Smooth muscle cell (in vitro differentiated cells): ENCODE results near the gene GRK5. TPM values are rescaled to one million over a fixed set of nuclear protein-coding genes. Genes with fewer than 3 reads are reported as not detected.

ENCODE experiments used
- DNase-seq: peaks from one replicate; lab custom pipeline; 2025; ENCODE audit not compliant: unreplicated experiment; lab: John Stamatoyannopoulos, UW
- H2AFZ ChIP-seq: fragments of 200-600 bp; sonication (generic); 2 replicates; pipeline ENCODE4 v1.6.0; 2016; ENCODE audit warnings: antibody characterized with exemption, low read depth, mild to moderate bottlenecking
- H3F3A ChIP-seq: fragments of 200-600 bp; sonication (generic); 2 replicates; pipeline ENCODE4 v1.6.0; 2017; ENCODE audit warnings: antibody characterized with exemption, low read depth
- H3K27ac ChIP-seq: fragments of 200-600 bp; sonication (generic); 2 replicates; pipeline ENCODE4 v1.5.1; 2016; ENCODE audit warnings: low read depth, mild to moderate bottlenecking
- H3K27me3 ChIP-seq: fragments of 200-600 bp; sonication (generic); 2 replicates; pipeline ENCODE4 v1.6.1; 2016; ENCODE audit warnings: low read depth, mild to moderate bottlenecking
- H3K36me3 ChIP-seq: fragments of 200-600 bp; sonication (generic); 2 replicates; pipeline ENCODE4 v1.5.1; 2016; ENCODE audit warnings: low read depth
- H3K4me1 ChIP-seq: fragments of 200-600 bp; sonication (generic); 2 replicates; pipeline ENCODE4 v1.5.1; 2016; ENCODE audit warnings: low read depth
- H3K4me2 ChIP-seq: fragments of 200-600 bp; sonication (generic); 2 replicates; pipeline ENCODE4 v1.6.0; 2016; ENCODE audit warnings: mild to moderate bottlenecking
- H3K4me3 ChIP-seq: fragments of 200-600 bp; sonication (generic); 2 replicates; pipeline ENCODE4 v1.5.1; 2016; ENCODE audit warnings: mild to moderate bottlenecking
- H3K79me2 ChIP-seq: fragments of 200-600 bp; sonication (generic); 2 replicates; pipeline ENCODE4 v1.6.0; 2016; ENCODE audit warnings: low read depth, mild to moderate bottlenecking
- H3K9ac ChIP-seq: fragments of 200-600 bp; sonication (generic); 2 replicates; pipeline ENCODE4 v1.6.0; 2016; ENCODE audit warnings: low read depth
- H3K9me3 ChIP-seq: fragments of 200-600 bp; sonication (generic); replicated peaks from 2 replicates; pipeline ENCODE4 v1.5.1; 2016; ENCODE audit warnings: low read depth
- H4K20me1 ChIP-seq: fragments of 200-600 bp; sonication (generic); 2 replicates; pipeline ENCODE4 v1.6.0; 2016; ENCODE audit warnings: low read depth
- WGBS: methylation state at CpG from one replicate; pipeline ENCODE4 v1.1.7; 2016; ENCODE audit warnings: low lambda C conversion rate; 5-methylcytosine and 5-hydroxymethylcytosine counted together
- polyA plus RNA-seq: library from polyadenylated mRNA; unstranded; fragments of >200 nt; fragmentation: Nextera tagmentation; extraction: Ambion mirVana; gene quantifications from 2 replicates; pipeline ENCODE4 v1.2.1, GENCODE V29; 2016
- total RNA-seq: library from RNA; depleted of rRNA; stranded (reverse); fragments of >200 nt; gene quantifications from 2 replicates; pipeline ENCODE4 v1.2.3, GENCODE V29; 2014
- TF ChIP-seq, protein P1 (sequence below): fragments of 200-600 bp; sonication (generic); IDR thresholded peaks from 2 replicates; pipeline ENCODE4 v1.5.1; 2017; ENCODE audit warnings: borderline replicate concordance, mild to moderate bottlenecking, antibody characterized with exemption; ENCODE audit not compliant: insufficient read depth, poor library complexity, severe bottlenecking

Gene GRK5
- total and polyA plus RNA-seq, 2 experiments from 2014 or later, result 4.4 to 5.2 TPM

DNA sequence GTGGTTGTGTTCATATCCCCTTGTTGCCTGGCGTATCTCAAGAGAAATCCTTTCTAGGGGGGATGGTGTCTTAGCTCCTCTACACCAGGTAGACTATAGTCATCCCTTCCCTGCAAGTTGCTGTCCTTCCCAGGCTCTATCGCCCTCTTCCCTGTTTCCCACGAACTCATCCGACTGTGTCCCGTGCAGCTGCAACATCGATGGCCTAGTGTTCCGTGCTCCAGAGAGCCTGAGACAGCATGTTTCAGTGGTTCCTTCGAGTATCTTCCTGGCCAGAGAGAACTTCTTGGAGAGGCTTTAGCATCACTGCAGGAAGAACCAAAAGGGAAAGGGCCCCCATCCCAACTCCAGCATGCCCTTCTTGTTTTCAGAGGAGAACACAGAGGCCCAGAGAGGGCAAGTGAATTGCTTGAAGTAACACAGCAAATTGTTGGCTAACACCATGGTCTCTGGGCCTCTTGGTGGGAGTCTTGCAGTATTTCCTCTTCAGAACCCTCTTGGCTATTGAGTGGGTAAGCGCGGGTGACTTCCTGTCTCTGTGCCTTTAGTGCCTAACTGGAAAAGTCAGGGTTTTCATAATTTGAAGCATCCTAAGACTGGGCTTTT lies 172.2 kb downstream of the GRK5 start:
- DNase-seq, result no peak
- Histone ChIP-seq H4K20me1 (peaks cover 5% of the 10 kb centered on the region), H2AFZ (no peak overlapping the region), H3K9ac (no peak overlapping the region), H3K4me1 (no peaks in the 10 kb centered on the region), H3K9me3 (no peaks in the 10 kb centered on the region), H3K4me3 (no peak overlapping the region), H3K79me2 (no peaks in the 10 kb centered on the region), H3K36me3 (no peaks in the 10 kb centered on the region), H3K27me3 (no peaks in the 10 kb centered on the region), H3F3A (no peaks in the 10 kb centered on the region), H3K27ac (no peak overlapping the region), H3K4me2 (no peak overlapping the region)
- TF ChIP-seq, protein P1, sequence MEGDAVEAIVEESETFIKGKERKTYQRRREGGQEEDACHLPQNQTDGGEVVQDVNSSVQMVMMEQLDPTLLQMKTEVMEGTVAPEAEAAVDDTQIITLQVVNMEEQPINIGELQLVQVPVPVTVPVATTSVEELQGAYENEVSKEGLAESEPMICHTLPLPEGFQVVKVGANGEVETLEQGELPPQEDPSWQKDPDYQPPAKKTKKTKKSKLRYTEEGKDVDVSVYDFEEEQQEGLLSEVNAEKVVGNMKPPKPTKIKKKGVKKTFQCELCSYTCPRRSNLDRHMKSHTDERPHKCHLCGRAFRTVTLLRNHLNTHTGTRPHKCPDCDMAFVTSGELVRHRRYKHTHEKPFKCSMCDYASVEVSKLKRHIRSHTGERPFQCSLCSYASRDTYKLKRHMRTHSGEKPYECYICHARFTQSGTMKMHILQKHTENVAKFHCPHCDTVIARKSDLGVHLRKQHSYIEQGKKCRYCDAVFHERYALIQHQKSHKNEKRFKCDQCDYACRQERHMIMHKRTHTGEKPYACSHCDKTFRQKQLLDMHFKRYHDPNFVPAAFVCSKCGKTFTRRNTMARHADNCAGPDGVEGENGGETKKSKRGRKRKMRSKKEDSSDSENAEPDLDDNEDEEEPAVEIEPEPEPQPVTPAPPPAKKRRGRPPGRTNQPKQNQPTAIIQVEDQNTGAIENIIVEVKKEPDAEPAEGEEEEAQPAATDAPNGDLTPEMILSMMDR, result no peak
- WGBS, result 93% methylated on average over 10 of the region's 10 CpGs

DNA sequence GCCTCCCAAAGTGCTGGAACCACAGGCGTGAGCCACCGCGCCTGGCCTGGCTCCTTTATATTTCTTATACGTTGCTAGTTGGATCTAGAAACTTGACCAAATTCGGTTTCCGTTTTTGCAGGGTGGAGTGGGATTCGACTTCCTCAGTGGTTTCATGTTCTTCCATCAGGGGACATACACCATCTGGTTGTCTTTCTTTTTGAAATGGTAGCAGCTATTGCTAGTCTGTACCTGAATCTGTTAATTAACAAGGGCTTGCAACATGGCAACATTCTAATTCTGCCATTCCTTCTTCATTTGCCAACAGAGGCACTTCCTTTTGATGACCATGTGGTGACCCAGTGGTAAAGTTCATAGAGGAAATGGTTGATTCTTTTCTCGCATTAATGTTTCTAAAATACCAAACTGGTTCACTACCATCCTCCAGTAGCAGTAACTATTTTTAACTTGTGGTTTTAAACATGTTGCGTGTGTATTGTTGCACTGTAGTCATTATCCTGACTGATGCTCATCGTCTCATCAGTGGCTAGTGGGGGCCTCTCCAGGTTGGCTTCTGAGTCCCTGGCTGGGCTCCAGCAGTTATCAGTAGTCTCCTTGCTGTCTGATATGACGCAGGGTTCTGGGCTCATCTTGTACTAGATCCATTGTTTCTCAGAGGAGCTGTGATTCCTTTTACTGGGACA lies 175.9 kb downstream of the GRK5 start:
- H3K27me3 ChIP-seq, result no peaks in the 10 kb centered on the region
- no peaks in the 10 kb centered on the region for H3K4me1 ChIP-seq
- no peaks in the 10 kb centered on the region for H3K36me3 ChIP-seq
- no peaks in the 10 kb centered on the region for H3K9me3 ChIP-seq
- TF ChIP-seq, protein P1, result no peak
- no peaks in the 10 kb centered on the region for H3K79me2 ChIP-seq
- no peak overlapping the region for H3K27ac ChIP-seq
- 92% methylated on average over 11 of the region's 11 CpGs for WGBS
- H3F3A ChIP-seq, result no peaks in the 10 kb centered on the region
- no peak for DNase-seq
- H2AFZ ChIP-seq, result no peak overlapping the region
- no peak overlapping the region for H3K4me3 ChIP-seq
- H3K4me2 ChIP-seq, result no peak overlapping the region
- no peaks in the 10 kb centered on the region for H4K20me1 ChIP-seq
- no peak overlapping the region for H3K9ac ChIP-seq

DNA sequence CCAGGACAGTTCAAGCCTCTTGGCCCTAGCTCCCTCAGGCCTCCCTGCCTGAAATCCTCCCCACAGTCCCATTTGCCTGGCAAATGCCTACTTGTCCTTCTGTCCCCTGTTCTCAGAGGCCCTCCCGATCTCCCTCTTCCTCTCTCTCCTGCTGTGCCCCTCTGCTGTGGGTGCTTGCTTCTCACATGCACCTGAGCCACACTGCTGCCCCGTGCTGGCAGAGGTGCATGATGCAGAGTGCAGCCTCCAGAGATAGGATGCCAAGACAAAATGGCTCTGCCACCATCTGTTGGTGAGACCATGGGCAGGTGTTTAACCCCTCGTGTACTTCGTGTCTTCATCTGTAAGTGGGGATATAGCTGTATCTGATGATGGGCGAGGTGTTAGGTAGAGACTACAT lies 176.8 kb downstream of the GRK5 start:
- Histone ChIP-seq H3K4me3 (no peak overlapping the region), H3K79me2 (no peaks in the 10 kb centered on the region), H3K4me2 (no peak overlapping the region), H3K4me1 (no peaks in the 10 kb centered on the region), H3F3A (no peaks in the 10 kb centered on the region), H3K36me3 (no peaks in the 10 kb centered on the region), H3K9ac (no peak overlapping the region), H3K9me3 (no peaks in the 10 kb centered on the region), H3K27me3 (no peaks in the 10 kb centered on the region), H4K20me1 (no peaks in the 10 kb centered on the region), H3K27ac (no peak overlapping the region), H2AFZ (no peak overlapping the region)
- DNase-seq, result no peak
- TF ChIP-seq, protein P1, result no peak
- 95% methylated on average over 5 of the region's 5 CpGs for WGBS

DNA sequence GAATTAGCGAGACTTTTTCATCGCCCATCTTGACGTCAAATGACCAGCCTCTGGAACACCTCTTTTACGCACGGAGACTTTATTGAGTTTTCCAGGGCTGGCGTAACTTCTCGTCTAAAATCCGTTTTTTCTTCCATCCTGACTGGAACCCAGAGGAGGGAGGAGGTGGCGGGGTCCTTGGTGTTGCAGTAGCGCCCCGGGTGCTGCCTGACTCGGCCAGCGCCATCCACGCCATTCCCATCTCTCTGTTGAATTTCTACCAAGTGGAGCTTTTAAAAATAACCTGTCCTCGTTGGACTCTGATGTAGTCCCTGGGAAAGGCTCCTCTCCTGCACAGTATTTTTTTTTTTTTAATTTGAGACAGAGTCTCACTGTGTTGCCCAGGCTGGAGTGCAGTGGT lies 179.3 kb downstream of the GRK5 start:
- TF ChIP-seq, protein P1, result no peak
- Histone ChIP-seq H2AFZ (no peak overlapping the region), H3K9ac (no peak overlapping the region), H3K36me3 (no peaks in the 10 kb centered on the region), H3K27ac (no peak overlapping the region), H3K27me3 (no peaks in the 10 kb centered on the region), H3K9me3 (no peaks in the 10 kb centered on the region), H3K4me3 (no peak overlapping the region), H3K4me2 (no peak overlapping the region), H3K4me1 (no peaks in the 10 kb centered on the region), H3K79me2 (no peaks in the 10 kb centered on the region), H4K20me1 (no peaks in the 10 kb centered on the region), H3F3A (no peaks in the 10 kb centered on the region)
- WGBS, result 96% methylated on average over 15 of the region's 15 CpGs
- no peak for DNase-seq
